Astrocyte (in vitro differentiated cells and primary cell): ENCODE data around the gene RILPL1. TPM values are rescaled to one million over a fixed set of nuclear protein-coding genes. Genes with fewer than 3 reads are reported as not detected.
"Not testable (repeated sequence)": the region's sequence is repeated elsewhere in the genome, so short reads cannot be mapped to it uniquely, and the experiment has no call there.

Source experiments
- DNase-seq: peaks from one replicate; pipeline ENCODE4 v3.0.0-alpha.2; 2010; ENCODE audit warnings: low read depth
- FAIRE-seq: peaks from 2 replicates; lab custom pipeline; 2011; peaks lifted over from hg19 to GRCh38; lab: Jason Lieb, UNC
- H2AFZ ChIP-seq: 2 replicates; pipeline ENCODE4 v1.6.0; 2012; ENCODE audit warnings: low read depth, low read length, inconsistent platforms
- H3K27ac ChIP-seq: 2 replicates; pipeline ENCODE4 v1.5.1; 2011; ENCODE audit warnings: low read depth, low read length, inconsistent platforms
- H3K27me3 ChIP-seq: 2 replicates; pipeline ENCODE4 v1.6.0; 2011; ENCODE audit warnings: low read length, inconsistent platforms; ENCODE audit not compliant: insufficient read depth
- H3K36me3 ChIP-seq: 2 replicates; pipeline ENCODE4 v1.5.1; 2011; ENCODE audit warnings: low read length, inconsistent platforms; ENCODE audit not compliant: insufficient read depth
- H3K4me1 ChIP-seq: 2 replicates; pipeline ENCODE4 v1.5.1; 2011; ENCODE audit warnings: low read length, inconsistent platforms; ENCODE audit not compliant: insufficient read depth
- H3K4me2 ChIP-seq: 2 replicates; pipeline ENCODE4 v1.6.0; 2012; ENCODE audit warnings: low read length, inconsistent platforms
- H3K4me3 ChIP-seq: 2 replicates; pipeline ENCODE4 v1.5.1; 2011; ENCODE audit warnings: low read depth, mild to moderate bottlenecking, low read length, inconsistent platforms; ENCODE audit not compliant: insufficient read depth
- H3K79me2 ChIP-seq: 2 replicates; pipeline ENCODE4 v1.6.0; 2012; ENCODE audit warnings: mild to moderate bottlenecking, low read length, inconsistent platforms; ENCODE audit not compliant: insufficient read depth
- H3K9ac ChIP-seq: 2 replicates; pipeline ENCODE4 v1.6.0; 2012; ENCODE audit warnings: mild to moderate bottlenecking, low read length, inconsistent platforms
- H3K9me3 ChIP-seq: 2 replicates; pipeline ENCODE4 v1.5.1; 2012; ENCODE audit warnings: low read depth, mild to moderate bottlenecking, low read length, inconsistent platforms; ENCODE audit not compliant: insufficient read depth
- H4K20me1 ChIP-seq: 2 replicates; pipeline ENCODE4 v1.6.0; 2012; ENCODE audit warnings: low read length, inconsistent platforms; ENCODE audit not compliant: insufficient read depth
- H3K27ac Mint-ChIP-seq: one replicate; pipeline ENCODE4 v1.8.0; 2021; ENCODE audit warnings: mild to moderate bottlenecking, mixed read lengths; ENCODE audit not compliant: unreplicated experiment
- H3K27me3 Mint-ChIP-seq: one replicate; pipeline ENCODE4 v1.8.0; 2021; ENCODE audit warnings: low read depth, mixed read lengths; ENCODE audit not compliant: unreplicated experiment
- H3K36me3 Mint-ChIP-seq: one replicate; pipeline ENCODE4 v1.8.0; 2021; ENCODE audit warnings: low read depth, mixed read lengths; ENCODE audit not compliant: unreplicated experiment
- H3K4me1 Mint-ChIP-seq: one replicate; pipeline ENCODE4 v1.8.0; 2021; ENCODE audit warnings: low read depth, mixed read lengths; ENCODE audit not compliant: unreplicated experiment
- H3K4me3 Mint-ChIP-seq: one replicate; pipeline ENCODE4 v1.8.0; 2021; ENCODE audit warnings: mild to moderate bottlenecking, moderate library complexity, mixed read lengths; ENCODE audit not compliant: unreplicated experiment
- H3K9me3 Mint-ChIP-seq: one replicate; pipeline ENCODE4 v1.8.0; 2021; ENCODE audit warnings: mild to moderate bottlenecking, mixed read lengths; ENCODE audit not compliant: unreplicated experiment
- CTCF ChIP-seq: IDR thresholded peaks from 2 replicates; pipeline ENCODE4 v1.5.1; 2011; ENCODE audit warnings: low read depth, mild to moderate bottlenecking, inconsistent platforms, low read length, moderate library complexity; ENCODE audit not compliant: insufficient read depth
- EZH2 ChIP-seq: IDR thresholded peaks from 2 replicates; pipeline ENCODE4 v1.6.1; 2012; ENCODE audit warnings: mild to moderate bottlenecking, low read length, inconsistent platforms; ENCODE audit not compliant: insufficient read depth
- total RNA-seq: library from RNA; stranded (reverse); gene quantifications from 2 replicates; pipeline ENCODE4 v1.2.1, GENCODE V29; 2021

Gene RILPL1
- total RNA-seq, 1 donor from 2014 or later = 23.0 TPM

- TF ChIP-seq CTCF (no peak), EZH2 (no peak)
- Histone ChIP-seq H3K27me3 (no peaks in the 10 kb centered on the region), H3K4me3 (peak overlapping the region; percentile 29), H2AFZ (no peak overlapping the region), H3K36me3 (peaks cover 26% of the 10 kb centered on the region), H3K27ac (peak overlapping the region; percentile 97), H3K79me2 (peaks cover 12% of the 10 kb centered on the region), H3K9me3 (no peaks in the 10 kb centered on the region), H3K4me2 (peak overlapping the region; percentile 73), H3K9ac (peak overlapping the region; percentile 78), H3K4me1 (peaks cover 17% of the 10 kb centered on the region), H4K20me1 (peaks cover 18% of the 10 kb centered on the region)
- no peaks in the 10 kb centered on the region for H3K27me3 Mint-ChIP-seq
- H3K4me3 Mint-ChIP-seq = peak overlapping the region; percentile 58
- peaks cover 18% of the 10 kb centered on the region for H3K4me1 Mint-ChIP-seq
- peak overlapping the region; percentile 98 for H3K27ac Mint-ChIP-seq
- FAIRE-seq (peak; percentile 41), DNase-seq (peak; percentile 80)
- H3K36me3 Mint-ChIP-seq = peaks cover 32% of the 10 kb centered on the region
- H3K9me3 Mint-ChIP-seq = no peaks in the 10 kb centered on the region
Observed at GRCh38 chr12:123519141-123520001, 14.1 kb downstream of the RILPL1 start.

- H2AFZ ChIP-seq = no peak overlapping the region
- Mint-ChIP-seq H3K9me3 (no peaks in the 10 kb centered on the region), H3K4me1 (peaks cover 18% of the 10 kb centered on the region), H3K27ac (peak overlapping the region; percentile 75), H3K36me3 (peaks cover 19% of the 10 kb centered on the region), H3K4me3 (no peak overlapping the region), H3K27me3 (no peaks in the 10 kb centered on the region)
- no peak overlapping the region for H3K9ac ChIP-seq
- no peak overlapping the region for H3K4me3 ChIP-seq
- DNase-seq (no peak), FAIRE-seq (no peak)
- no peak overlapping the region for H3K4me2 ChIP-seq
- peaks cover 17% of the 10 kb centered on the region for H3K4me1 ChIP-seq
- peaks cover 35% of the 10 kb centered on the region for H3K36me3 ChIP-seq
- peaks cover 2% of the 10 kb centered on the region for H3K9me3 ChIP-seq
- H3K27me3 ChIP-seq = no peaks in the 10 kb centered on the region
- H3K27ac ChIP-seq = no peak overlapping the region
- peaks cover 3% of the 10 kb centered on the region for H3K79me2 ChIP-seq
- peaks cover 15% of the 10 kb centered on the region for H4K20me1 ChIP-seq
- TF ChIP-seq CTCF = no peak
- no peak for TF ChIP-seq EZH2
Observed at GRCh38 chr12:123516216-123516780, 17.2 kb downstream of the RILPL1 start.

- H3K9ac ChIP-seq, FAIRE-seq, H3K9me3 ChIP-seq, H3K4me2 ChIP-seq, H3K27me3 Mint-ChIP-seq, H3K27ac Mint-ChIP-seq, H3K4me3 Mint-ChIP-seq, H3K79me2 ChIP-seq, H3K27ac ChIP-seq, H3K9me3 Mint-ChIP-seq, H3K4me3 ChIP-seq, DNase-seq, H3K27me3 ChIP-seq, H2AFZ ChIP-seq: not testable (repeated sequence)
- peaks cover 14% of the 10 kb centered on the region for H3K4me1 Mint-ChIP-seq
- Histone ChIP-seq H3K4me1 (peaks cover 12% of the 10 kb centered on the region), H3K36me3 (peaks cover 34% of the 10 kb centered on the region), H4K20me1 (peaks cover 15% of the 10 kb centered on the region)
- peaks cover 16% of the 10 kb centered on the region for H3K36me3 Mint-ChIP-seq
Observed at GRCh38 chr12:123514582-123515221, 18.8 kb downstream of the RILPL1 start.
